Testis (tissue), 2 donors: ENCODE results near the gene NCKAP5.

Source experiments
- CTCF ChIP-seq, 3 experiments: fragments of 450-650 bp in 2 of 3; fragments of 200-600 bp in 1 of 3; sonication (generic) in 1 of 3; IDR thresholded peaks; one replicate each; pipeline ENCODE4 v1.5.1; 2016 to 2019; ENCODE audit warnings: antibody characterized with exemption in 3 of 3, mild to moderate bottlenecking in 2 of 3, moderate library complexity in 1 of 3
- POLR2A ChIP-seq: fragments of 450-650 bp; IDR thresholded peaks from one replicate; pipeline ENCODE4 v1.6.1; 2017; ENCODE audit warnings: antibody characterized with exemption, mild to moderate bottlenecking, moderate library complexity

DNA sequence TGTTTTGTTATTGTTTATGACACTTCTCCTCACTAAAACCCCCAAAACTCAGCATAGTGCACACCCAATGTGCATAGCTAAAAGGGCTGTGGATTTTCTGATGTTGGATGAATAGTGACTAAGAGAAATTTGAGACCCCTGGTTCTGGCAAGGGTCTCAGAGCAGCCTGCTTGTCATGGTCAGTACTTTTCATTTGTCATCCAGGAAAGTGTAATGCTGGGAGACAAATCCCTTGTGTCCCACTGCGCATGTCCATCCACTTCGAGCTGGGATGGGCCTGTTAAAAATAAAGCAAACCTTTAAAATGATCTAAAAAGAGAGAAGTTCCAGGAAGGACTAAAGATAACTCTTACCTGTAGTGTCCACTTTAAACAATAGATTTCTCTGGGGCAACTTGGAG lies 851.3 kb downstream of the NCKAP5 start:
- TF ChIP-seq POLR2A (no peak), CTCF (IDR thresholded peaks at IDR 0.05) (no peak)
